SH-SY5Y (cell line): Measurements from ENCODE around the gene KCNG2.

Experiments
- GATA2 ChIP-seq: IDR thresholded peaks from 2 replicates; pipeline ENCODE4 v1.6.1; 2011; ENCODE audit warnings: mild to moderate bottlenecking, low read depth, low read length
- GATA3 ChIP-seq: IDR thresholded peaks from 2 replicates; pipeline ENCODE4 v1.6.1; 2011; ENCODE audit warnings: low read depth, mild to moderate bottlenecking, low read length, moderate library complexity

The KCNG2 gene

GRCh38 chr18:79928563-79928960 is 130.8 kb downstream of the KCNG2 start:
- TF ChIP-seq GATA3 (no peak), GATA2 (no peak)

- TF ChIP-seq GATA2 (no peak), GATA3 (no peak)
These were observed 132.4 kb downstream of the KCNG2 start for GRCh38 chr18:79930020-79930642.

GRCh38 chr18:79931475-79931874 is 133.7 kb downstream of the KCNG2 start:
- no peak for TF ChIP-seq GATA3
- no peak for TF ChIP-seq GATA2

GRCh38 chr18:79932907-79933306 is 135.2 kb downstream of the KCNG2 start:
- no peak for TF ChIP-seq GATA3
- TF ChIP-seq GATA2: no peak

GRCh38 chr18:79933765-79934164 is 136.0 kb downstream of the KCNG2 start:
- no peak for TF ChIP-seq GATA3
- TF ChIP-seq GATA2: no peak

- TF ChIP-seq GATA2: no peak
- no peak for TF ChIP-seq GATA3
These were observed 136.8 kb downstream of the KCNG2 start for GRCh38 chr18:79934311-79935097.

GRCh38 chr18:79935098-79935480 is 137.4 kb downstream of the KCNG2 start:
- TF ChIP-seq GATA2 (no peak), GATA3 (no peak)

- TF ChIP-seq GATA3 (no peak), GATA2 (no peak)
These were observed 137.8 kb downstream of the KCNG2 start for GRCh38 chr18:79935499-79935898.

GRCh38 chr18:79935925-79936324 is 138.2 kb downstream of the KCNG2 start:
- TF ChIP-seq GATA3: no peak
- TF ChIP-seq GATA2: no peak

- TF ChIP-seq GATA3 (no peak), GATA2 (no peak)
These were observed 138.9 kb downstream of the KCNG2 start for GRCh38 chr18:79936641-79937040.

- TF ChIP-seq GATA2 (no peak), GATA3 (no peak)
These were observed 139.5 kb downstream of the KCNG2 start for GRCh38 chr18:79937103-79937860.

GRCh38 chr18:79938196-79938595 is 140.5 kb downstream of the KCNG2 start:
- TF ChIP-seq GATA3 (no peak), GATA2 (no peak)

- no peak for TF ChIP-seq GATA2
- TF ChIP-seq GATA3: no peak
These were observed 141.4 kb downstream of the KCNG2 start for GRCh38 chr18:79939096-79939495.

GRCh38 chr18:79940126-79940813 is 142.5 kb downstream of the KCNG2 start:
- TF ChIP-seq GATA2 (no peak), GATA3 (no peak)

- TF ChIP-seq GATA3 (no peak), GATA2 (no peak)
These were observed 143.2 kb downstream of the KCNG2 start for GRCh38 chr18:79940814-79941472.
